Right atrium auricular region (tissue), 2 donors: Measurements from ENCODE around the gene APOBEC3H. TPM values are rescaled to one million over a fixed set of nuclear protein-coding genes. Genes with fewer than 3 reads are reported as not detected.

Source experiments
- DNase-seq: peaks from one replicate; pipeline ENCODE4 v3.0.0-alpha.2; 2019; ENCODE audit warnings: low spot score
- H3K27ac ChIP-seq, 2 donors: fragments of 200-600 bp; sonication (generic); 1 replicate in 1 of 2; 2 replicates in 1 of 2; pipeline ENCODE4 v1.5.1; 2016 to 2019
- H3K27me3 ChIP-seq, 2 donors: fragments of 200-600 bp; sonication (generic); one replicate each; pipeline versions ENCODE4 v1.5.1 to v1.6.0; 2017 to 2019
- H3K36me3 ChIP-seq: fragments of 200-600 bp; sonication (generic); one replicate; pipeline ENCODE4 v1.5.1; 2016
- H3K4me1 ChIP-seq, 2 donors: fragments of 200-600 bp; sonication (generic); one replicate each; pipeline versions ENCODE4 v1.5.1 to v1.6.0; 2017 to 2019
- H3K4me3 ChIP-seq, 2 donors: fragments of 200-600 bp; sonication (generic); 1 replicate in 1 of 2; 2 replicates in 1 of 2; pipeline ENCODE4 v1.5.1; 2017 to 2019; ENCODE audit warnings: mild to moderate bottlenecking in 1 of 2, moderate library complexity in 1 of 2
- H3K9me3 ChIP-seq, 2 donors: fragments of 200-600 bp; sonication (generic); one replicate each; pipeline ENCODE4 v1.5.1; 2019
- total RNA-seq, 2 donors: library from RNA; depleted of rRNA; stranded (reverse); fragments of >200 nt; gene quantifications; one replicate each; pipeline ENCODE4 v1.1.0, GENCODE V29; 2016
- TF ChIP-seq, protein P1 (sequence below), 2 donors: fragments of 200-600 bp; sonication (generic); IDR thresholded peaks; one replicate each; pipeline ENCODE4 v1.5.1; 2019; ENCODE audit warnings: antibody characterized with exemption in 2 of 2

Gene APOBEC3H
- total RNA-seq, 2 donors from 2014 or later = 1.3 TPM; not detected in 1

DNA sequence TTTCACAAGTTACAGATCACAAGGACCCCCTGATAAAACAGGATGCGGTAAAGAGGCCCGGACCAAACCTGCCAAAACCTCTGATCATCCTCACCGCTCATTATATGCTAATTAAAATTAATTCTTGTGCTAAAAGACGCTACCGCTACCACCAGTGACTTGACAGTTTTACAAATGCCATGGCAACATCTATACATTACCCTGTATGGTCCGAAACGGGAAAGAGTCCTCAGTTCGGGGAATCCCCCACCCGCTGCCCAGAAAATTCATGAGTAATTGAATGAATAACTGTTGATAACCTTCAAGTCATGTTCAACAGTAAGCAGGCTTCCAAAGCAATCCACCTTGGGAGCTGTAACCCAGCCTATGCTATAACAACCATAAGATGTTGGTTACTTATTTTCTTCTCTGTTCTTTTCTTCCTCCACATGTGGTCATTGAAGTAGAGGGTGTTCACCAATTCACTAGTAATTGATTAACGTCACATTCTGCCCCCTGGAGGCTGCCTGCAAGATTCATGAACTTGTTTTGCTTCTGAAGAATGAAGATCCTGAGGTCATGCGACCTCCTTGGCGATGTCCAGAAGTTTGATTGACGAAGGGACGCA, 20.6 kb downstream of the APOBEC3H start:
- no peaks in the 10 kb centered on the region for H3K36me3 ChIP-seq
- TF ChIP-seq, protein P1, sequence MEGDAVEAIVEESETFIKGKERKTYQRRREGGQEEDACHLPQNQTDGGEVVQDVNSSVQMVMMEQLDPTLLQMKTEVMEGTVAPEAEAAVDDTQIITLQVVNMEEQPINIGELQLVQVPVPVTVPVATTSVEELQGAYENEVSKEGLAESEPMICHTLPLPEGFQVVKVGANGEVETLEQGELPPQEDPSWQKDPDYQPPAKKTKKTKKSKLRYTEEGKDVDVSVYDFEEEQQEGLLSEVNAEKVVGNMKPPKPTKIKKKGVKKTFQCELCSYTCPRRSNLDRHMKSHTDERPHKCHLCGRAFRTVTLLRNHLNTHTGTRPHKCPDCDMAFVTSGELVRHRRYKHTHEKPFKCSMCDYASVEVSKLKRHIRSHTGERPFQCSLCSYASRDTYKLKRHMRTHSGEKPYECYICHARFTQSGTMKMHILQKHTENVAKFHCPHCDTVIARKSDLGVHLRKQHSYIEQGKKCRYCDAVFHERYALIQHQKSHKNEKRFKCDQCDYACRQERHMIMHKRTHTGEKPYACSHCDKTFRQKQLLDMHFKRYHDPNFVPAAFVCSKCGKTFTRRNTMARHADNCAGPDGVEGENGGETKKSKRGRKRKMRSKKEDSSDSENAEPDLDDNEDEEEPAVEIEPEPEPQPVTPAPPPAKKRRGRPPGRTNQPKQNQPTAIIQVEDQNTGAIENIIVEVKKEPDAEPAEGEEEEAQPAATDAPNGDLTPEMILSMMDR (IDR thresholded peaks at IDR 0.05) = peak in 1 of 2 donors; percentile 54
- H3K4me1 ChIP-seq = no peaks in the 10 kb centered on the region
- no peak for DNase-seq
- H3K27me3 ChIP-seq = no peaks in the 10 kb centered on the region
- no peak overlapping the region for H3K27ac ChIP-seq
- H3K4me3 ChIP-seq = no peak overlapping the region
- H3K9me3 ChIP-seq = no peaks in the 10 kb centered on the region

- no peak for DNase-seq
- no peaks in the 10 kb centered on the region for H3K36me3 ChIP-seq
- TF ChIP-seq, protein P1 (IDR thresholded peaks at IDR 0.05) = no peak
Measured at GRCh38 chr22:39120983-39121382, 23.9 kb downstream of the APOBEC3H start.

DNA sequence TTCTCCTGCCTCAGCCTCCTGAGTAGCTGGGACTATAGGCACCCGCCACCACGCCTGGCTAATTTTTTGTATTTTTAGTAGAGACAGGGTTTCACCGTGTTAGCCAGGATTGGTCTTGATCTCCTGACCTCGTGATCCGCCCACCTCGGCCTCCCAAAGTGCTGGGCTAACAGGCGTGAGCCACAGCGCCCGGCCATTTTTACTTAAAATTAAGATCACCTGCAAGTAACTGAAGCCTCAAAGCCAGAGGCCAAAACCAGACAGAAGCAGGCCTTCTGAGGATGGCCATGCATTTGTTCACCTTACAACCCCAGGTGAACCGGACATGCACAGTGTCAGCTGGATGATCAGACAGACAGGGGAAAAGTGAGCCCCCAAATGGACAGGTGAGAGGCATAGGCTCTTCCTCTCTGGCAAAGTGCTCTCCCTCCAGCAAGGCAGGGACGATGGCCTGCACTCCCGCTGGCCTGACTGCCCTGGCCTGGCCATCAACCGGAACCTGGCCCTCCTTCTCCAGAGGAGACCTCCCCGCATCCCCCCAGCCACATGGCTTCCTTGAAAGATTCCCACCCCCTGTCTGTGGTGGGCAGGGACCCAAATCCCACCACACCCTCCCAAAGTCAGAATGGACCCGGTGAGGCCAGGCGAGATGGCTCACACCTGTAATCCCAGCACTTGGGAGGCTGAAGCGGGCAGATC, 25.9 kb downstream of the APOBEC3H start:
- no peak overlapping the region for H3K27ac ChIP-seq
- no peaks in the 10 kb centered on the region for H3K27me3 ChIP-seq
- TF ChIP-seq, protein P1 (IDR thresholded peaks at IDR 0.05) = no peak

More at GRCh38 chr22:39120983-39121382, 23.9 kb downstream of the APOBEC3H start:
- Histone ChIP-seq H3K27me3 (no peaks in the 10 kb centered on the region), H3K4me3 (no peak overlapping the region), H3K9me3 (no peaks in the 10 kb centered on the region), H3K4me1 (peaks cover 0 to 8% of the 10 kb centered on the region in 2 donors), H3K27ac (no peak overlapping the region)

GRCh38 chr22:39123751-39124581, 26.9 kb downstream of the APOBEC3H start:
- H3K27ac ChIP-seq = no peak overlapping the region
- no peaks in the 10 kb centered on the region for H3K9me3 ChIP-seq
- H3K4me3 ChIP-seq = no peak overlapping the region
- no peaks in the 10 kb centered on the region for H3K36me3 ChIP-seq
- no peak for DNase-seq
- no peaks in the 10 kb centered on the region for H3K27me3 ChIP-seq
- TF ChIP-seq, protein P1 (IDR thresholded peaks at IDR 0.05) = no peak
- peaks cover 0 to 8% of the 10 kb centered on the region in 2 donors for H3K4me1 ChIP-seq

More for the DNA sequence above, 25.9 kb downstream of the APOBEC3H start:
- no peak for DNase-seq
- no peaks in the 10 kb centered on the region for H3K9me3 ChIP-seq
- H3K4me1 ChIP-seq = peaks cover 0 to 8% of the 10 kb centered on the region in 2 donors
- H3K4me3 ChIP-seq = no peak overlapping the region
- no peaks in the 10 kb centered on the region for H3K36me3 ChIP-seq

DNA sequence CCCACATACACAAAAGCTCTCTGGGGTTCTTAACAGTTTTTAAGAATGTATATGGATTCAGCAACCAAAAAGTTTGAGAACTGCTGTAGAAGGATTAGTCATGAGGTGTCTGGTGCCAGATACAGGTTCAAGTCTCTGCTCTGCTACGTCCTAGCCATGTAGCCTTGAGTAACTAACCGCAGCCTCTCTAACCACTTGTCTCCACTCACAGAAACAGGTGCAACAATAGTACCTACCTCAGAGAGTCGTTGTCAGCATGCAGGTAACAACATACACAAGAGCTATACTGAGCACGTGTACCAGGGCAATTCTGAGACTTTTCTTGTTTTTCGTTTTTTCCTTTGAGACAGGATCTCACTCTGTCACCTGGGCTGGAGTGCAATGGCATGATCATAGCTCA, 28.6 kb downstream of the APOBEC3H start:
- no peak overlapping the region for H3K4me3 ChIP-seq
- TF ChIP-seq, protein P1 (IDR thresholded peaks at IDR 0.05) = no peak
- peaks cover 0 to 13% of the 10 kb centered on the region in 2 donors for H3K4me1 ChIP-seq
- no peak for DNase-seq
- H3K9me3 ChIP-seq = no peaks in the 10 kb centered on the region
- no peaks in the 10 kb centered on the region for H3K27me3 ChIP-seq
- H3K27ac ChIP-seq = no peak overlapping the region
- no peaks in the 10 kb centered on the region for H3K36me3 ChIP-seq
